Upper lobe of left lung (tissue), 4 donors: ENCODE data around the gene ADAMTS2.

ENCODE experiments used
- POLR2A ChIP-seq, 4 donors: fragments of 450-650 bp; IDR thresholded peaks; one replicate each; pipeline ENCODE4 v1.5.1; 2016 to 2017; ENCODE audit warnings: antibody characterized with exemption in 4 of 4, mild to moderate bottlenecking in 2 of 4
- TF ChIP-seq, protein P1 (sequence below), 6 experiments: fragments of 450-650 bp in 4 of 6; fragments of 200-600 bp in 2 of 6; sonication (generic) in 2 of 6; IDR thresholded peaks; one replicate each; pipeline ENCODE4 v1.5.1; 2016 to 2019; ENCODE audit warnings: antibody characterized with exemption in 6 of 6

DNA sequence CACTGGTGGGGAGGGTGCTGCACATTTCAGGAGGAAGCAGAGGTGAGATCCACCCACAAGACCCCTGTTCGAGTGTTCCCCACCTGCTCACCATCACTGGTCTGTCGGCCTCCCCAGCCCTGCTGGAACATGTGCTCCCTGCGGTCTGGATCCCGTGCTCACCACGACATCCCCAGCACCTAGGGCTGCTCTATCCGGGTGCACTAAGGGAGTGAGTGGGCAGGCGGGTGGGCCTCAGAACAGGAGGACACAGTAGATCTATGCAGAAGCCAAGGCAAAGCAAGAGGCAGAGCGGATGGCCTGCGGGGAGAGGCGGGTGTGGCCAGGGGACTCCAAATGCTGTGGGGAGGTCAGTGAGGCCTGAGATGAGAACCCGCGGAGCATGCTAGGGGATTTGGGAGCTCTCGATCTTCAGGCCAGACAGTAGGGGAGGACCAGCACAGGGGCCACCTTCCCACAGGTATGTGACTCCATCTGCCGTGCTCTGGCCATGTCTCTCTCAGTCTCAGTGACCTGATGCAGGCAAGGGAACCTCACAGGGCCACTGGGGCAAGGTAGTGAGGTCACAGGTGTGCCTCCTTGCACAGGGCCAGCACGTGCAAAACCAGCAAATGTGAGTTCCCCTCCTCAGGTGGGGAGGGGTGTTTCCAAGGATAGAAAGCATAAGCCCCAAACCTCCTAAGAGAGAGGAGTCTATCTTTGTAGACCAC, 150.9 kb downstream of the ADAMTS2 start:
- TF ChIP-seq POLR2A (IDR thresholded peaks at IDR 0.05): no peak
- TF ChIP-seq, protein P1, sequence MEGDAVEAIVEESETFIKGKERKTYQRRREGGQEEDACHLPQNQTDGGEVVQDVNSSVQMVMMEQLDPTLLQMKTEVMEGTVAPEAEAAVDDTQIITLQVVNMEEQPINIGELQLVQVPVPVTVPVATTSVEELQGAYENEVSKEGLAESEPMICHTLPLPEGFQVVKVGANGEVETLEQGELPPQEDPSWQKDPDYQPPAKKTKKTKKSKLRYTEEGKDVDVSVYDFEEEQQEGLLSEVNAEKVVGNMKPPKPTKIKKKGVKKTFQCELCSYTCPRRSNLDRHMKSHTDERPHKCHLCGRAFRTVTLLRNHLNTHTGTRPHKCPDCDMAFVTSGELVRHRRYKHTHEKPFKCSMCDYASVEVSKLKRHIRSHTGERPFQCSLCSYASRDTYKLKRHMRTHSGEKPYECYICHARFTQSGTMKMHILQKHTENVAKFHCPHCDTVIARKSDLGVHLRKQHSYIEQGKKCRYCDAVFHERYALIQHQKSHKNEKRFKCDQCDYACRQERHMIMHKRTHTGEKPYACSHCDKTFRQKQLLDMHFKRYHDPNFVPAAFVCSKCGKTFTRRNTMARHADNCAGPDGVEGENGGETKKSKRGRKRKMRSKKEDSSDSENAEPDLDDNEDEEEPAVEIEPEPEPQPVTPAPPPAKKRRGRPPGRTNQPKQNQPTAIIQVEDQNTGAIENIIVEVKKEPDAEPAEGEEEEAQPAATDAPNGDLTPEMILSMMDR (IDR thresholded peaks at IDR 0.05): no peak
